Measurements from ENCODE around the gene KANSL1L. TPM values are rescaled to one million over a fixed set of nuclear protein-coding genes. Genes with fewer than 3 reads are reported as not detected.

The KANSL1L gene
- total and polyA plus RNA-seq, 2 experiments from 2014 or later: 7.4 to 21.1 TPM

DNA sequence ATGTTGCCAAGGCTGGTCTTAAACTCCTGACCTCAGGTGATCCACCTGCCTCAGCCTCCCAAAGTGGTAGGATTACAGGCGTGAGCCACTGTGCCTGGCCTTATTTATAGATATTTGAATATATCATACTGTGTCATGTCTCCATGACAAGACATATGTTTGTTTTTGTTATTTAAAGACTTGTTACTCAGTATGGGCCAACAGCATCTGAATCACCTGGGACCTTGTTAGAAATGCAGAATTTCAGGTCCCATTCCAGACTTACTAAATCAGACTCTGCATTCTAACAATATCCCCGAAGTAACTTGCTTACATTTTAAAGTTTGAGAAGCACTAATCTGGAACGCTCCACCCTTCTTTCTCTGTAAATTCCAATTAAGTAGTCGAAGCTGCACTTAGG, 135.5 kb downstream of the KANSL1L start (continued):
- TF ChIP-seq, protein P1, sequence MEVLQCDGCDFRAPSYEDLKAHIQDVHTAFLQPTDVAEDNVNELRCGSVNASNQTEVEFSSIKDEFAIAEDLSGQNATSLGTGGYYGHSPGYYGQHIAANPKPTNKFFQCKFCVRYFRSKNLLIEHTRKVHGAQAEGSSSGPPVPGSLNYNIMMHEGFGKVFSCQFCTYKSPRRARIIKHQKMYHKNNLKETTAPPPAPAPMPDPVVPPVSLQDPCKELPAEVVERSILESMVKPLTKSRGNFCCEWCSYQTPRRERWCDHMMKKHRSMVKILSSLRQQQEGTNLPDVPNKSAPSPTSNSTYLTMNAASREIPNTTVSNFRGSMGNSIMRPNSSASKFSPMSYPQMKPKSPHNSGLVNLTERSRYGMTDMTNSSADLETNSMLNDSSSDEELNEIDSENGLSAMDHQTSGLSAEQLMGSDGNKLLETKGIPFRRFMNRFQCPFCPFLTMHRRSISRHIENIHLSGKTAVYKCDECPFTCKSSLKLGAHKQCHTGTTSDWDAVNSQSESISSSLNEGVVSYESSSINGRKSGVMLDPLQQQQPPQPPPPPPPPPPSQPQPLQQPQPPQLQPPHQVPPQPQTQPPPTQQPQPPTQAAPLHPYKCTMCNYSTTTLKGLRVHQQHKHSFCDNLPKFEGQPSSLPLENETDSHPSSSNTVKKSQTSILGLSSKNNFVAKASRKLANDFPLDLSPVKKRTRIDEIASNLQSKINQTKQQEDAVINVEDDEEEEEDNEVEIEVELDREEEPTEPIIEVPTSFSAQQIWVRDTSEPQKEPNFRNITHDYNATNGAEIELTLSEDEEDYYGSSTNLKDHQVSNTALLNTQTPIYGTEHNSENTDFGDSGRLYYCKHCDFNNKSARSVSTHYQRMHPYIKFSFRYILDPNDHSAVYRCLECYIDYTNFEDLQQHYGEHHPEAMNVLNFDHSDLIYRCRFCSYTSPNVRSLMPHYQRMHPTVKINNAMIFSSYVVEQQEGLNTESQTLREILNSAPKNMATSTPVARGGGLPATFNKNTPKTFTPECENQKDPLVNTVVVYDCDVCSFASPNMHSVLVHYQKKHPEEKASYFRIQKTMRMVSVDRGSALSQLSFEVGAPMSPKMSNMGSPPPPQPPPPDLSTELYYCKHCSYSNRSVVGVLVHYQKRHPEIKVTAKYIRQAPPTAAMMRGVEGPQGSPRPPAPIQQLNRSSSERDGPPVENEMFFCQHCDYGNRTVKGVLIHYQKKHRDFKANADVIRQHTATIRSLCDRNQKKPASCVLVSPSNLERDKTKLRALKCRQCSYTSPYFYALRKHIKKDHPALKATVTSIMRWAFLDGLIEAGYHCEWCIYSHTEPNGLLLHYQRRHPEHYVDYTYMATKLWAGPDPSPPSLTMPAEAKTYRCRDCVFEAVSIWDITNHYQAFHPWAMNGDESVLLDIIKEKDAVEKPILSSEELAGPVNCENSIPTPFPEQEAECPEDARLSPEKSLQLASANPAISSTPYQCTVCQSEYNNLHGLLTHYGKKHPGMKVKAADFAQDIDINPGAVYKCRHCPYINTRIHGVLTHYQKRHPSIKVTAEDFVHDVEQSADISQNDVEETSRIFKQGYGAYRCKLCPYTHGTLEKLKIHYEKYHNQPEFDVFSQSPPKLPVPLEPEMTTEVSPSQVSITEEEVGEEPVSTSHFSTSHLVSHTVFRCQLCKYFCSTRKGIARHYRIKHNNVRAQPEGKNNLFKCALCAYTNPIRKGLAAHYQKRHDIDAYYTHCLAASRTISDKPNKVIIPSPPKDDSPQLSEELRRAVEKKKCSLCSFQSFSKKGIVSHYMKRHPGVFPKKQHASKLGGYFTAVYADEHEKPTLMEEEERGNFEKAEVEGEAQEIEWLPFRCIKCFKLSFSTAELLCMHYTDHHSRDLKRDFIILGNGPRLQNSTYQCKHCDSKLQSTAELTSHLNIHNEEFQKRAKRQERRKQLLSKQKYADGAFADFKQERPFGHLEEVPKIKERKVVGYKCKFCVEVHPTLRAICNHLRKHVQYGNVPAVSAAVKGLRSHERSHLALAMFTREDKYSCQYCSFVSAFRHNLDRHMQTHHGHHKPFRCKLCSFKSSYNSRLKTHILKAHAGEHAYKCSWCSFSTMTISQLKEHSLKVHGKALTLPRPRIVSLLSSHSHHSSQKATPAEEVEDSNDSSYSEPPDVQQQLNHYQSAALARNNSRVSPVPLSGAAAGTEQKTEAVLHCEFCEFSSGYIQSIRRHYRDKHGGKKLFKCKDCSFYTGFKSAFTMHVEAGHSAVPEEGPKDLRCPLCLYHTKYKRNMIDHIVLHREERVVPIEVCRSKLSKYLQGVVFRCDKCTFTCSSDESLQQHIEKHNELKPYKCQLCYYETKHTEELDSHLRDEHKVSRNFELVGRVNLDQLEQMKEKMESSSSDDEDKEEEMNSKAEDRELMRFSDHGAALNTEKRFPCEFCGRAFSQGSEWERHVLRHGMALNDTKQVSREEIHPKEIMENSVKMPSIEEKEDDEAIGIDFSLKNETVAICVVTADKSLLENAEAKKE (CRISPR knock-in tag; IDR thresholded peaks at IDR 0.05): no peak
- TF ChIP-seq, protein P2, sequence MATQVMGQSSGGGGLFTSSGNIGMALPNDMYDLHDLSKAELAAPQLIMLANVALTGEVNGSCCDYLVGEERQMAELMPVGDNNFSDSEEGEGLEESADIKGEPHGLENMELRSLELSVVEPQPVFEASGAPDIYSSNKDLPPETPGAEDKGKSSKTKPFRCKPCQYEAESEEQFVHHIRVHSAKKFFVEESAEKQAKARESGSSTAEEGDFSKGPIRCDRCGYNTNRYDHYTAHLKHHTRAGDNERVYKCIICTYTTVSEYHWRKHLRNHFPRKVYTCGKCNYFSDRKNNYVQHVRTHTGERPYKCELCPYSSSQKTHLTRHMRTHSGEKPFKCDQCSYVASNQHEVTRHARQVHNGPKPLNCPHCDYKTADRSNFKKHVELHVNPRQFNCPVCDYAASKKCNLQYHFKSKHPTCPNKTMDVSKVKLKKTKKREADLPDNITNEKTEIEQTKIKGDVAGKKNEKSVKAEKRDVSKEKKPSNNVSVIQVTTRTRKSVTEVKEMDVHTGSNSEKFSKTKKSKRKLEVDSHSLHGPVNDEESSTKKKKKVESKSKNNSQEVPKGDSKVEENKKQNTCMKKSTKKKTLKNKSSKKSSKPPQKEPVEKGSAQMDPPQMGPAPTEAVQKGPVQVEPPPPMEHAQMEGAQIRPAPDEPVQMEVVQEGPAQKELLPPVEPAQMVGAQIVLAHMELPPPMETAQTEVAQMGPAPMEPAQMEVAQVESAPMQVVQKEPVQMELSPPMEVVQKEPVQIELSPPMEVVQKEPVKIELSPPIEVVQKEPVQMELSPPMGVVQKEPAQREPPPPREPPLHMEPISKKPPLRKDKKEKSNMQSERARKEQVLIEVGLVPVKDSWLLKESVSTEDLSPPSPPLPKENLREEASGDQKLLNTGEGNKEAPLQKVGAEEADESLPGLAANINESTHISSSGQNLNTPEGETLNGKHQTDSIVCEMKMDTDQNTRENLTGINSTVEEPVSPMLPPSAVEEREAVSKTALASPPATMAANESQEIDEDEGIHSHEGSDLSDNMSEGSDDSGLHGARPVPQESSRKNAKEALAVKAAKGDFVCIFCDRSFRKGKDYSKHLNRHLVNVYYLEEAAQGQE (IDR thresholded peaks at IDR 0.05; ENCODE audit: unreplicated experiment): no peak

DNA sequence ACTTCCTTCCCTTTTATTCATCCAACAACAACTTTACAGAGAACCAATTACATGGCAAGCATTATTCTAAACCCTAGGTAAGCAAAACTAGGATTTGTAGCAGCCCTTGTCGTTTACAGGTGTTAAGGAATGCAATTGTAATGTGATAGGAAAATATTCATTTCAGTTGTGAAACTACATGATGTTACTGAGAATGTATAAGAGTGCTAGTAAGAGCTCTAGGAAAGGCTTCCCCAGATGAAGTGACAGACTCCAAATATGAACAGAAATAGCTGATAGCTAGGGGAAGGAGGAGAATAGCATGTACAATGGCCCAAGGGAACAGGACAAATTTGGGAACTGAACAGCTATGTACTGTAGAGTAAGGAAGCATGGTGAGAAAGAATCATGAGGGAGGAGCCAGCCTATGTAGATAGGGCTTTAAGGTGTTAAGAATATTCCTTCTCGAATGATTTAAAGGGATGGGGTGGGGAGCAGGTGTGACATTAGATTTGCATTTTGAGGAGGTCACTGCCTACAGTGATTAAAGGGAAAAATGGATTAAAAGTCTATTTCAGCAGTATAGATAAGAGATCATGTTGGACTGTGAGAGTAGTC, 137.0 kb downstream of the KANSL1L start:
- Histone ChIP-seq H3K36me3 (ENCODE audit: insufficient read depth) (no peaks in the 10 kb centered on the region), H4K20me1 (replicated peaks; ENCODE audit: insufficient read depth) (no peaks in the 10 kb centered on the region; the same call in 1 of the 2 replicates), H3K79me2 (replicated peaks; ENCODE audit: insufficient read depth) (no peaks in the 10 kb centered on the region), H3K9me2 (ENCODE audit: insufficient read depth) (no peaks in the 10 kb centered on the region), H3F3A (replicated peaks; ENCODE audit: low read depth) (no peaks in the 10 kb centered on the region), H3K4me3 (no peak overlapping the region), H2AFZ (no peak overlapping the region), H3K27ac (ENCODE audit: low read depth) (no peak overlapping the region), H3K4me2 (no peak overlapping the region), H3K4me1 (ENCODE audit: insufficient read depth) (no peaks in the 10 kb centered on the region), H3K27me3 (ENCODE audit: insufficient read depth) (no peaks in the 10 kb centered on the region)
- DNase-seq (ENCODE audit: low spot score) (no peak), ATAC-seq (no peak)
- H3K27ac Mint-ChIP-seq: no peak overlapping the region
- no peaks in the 10 kb centered on the region for H3K4me1 Mint-ChIP-seq
- no peak overlapping the region for H3K4me3 Mint-ChIP-seq
- no peaks in the 10 kb centered on the region for H3K36me3 Mint-ChIP-seq (ENCODE audit: low read depth)
- no peaks in the 10 kb centered on the region for H3K27me3 Mint-ChIP-seq (ENCODE audit: insufficient read depth, low read depth, poor library complexity)
- H3K9me3 Mint-ChIP-seq: no peaks in the 10 kb centered on the region
- TF ChIP-seq ZNF114 (CRISPR knock-in tag; IDR thresholded peaks at IDR 0.05) (no peak), ZNF331 (CRISPR knock-in tag; IDR thresholded peaks at IDR 0.05; ENCODE audit: low read depth) (no peak), EZH2 (IDR thresholded peaks at IDR 0.05; ENCODE audit: low read depth, unreplicated experiment) (no peak), NANOG (IDR thresholded peaks at IDR 0.05; ENCODE audit: borderline replicate concordance) (no peak), POLR2AphosphoS5 (IDR thresholded peaks at IDR 0.05; ENCODE audit: low read depth) (no peak), JUNB (IDR thresholded peaks at IDR 0.05; ENCODE audit: unreplicated experiment) (no peak)
